Kidney (tissue), 14 donors: ENCODE data around the gene IQSEC1. TPM values are rescaled to one million over a fixed set of nuclear protein-coding genes. Genes with fewer than 3 reads are reported as not detected.
A peak's percentile ranks its signal among the peaks of the same experiment; 100 is the strongest.

Experiments
- DNase-seq, 5 donors: peaks; one replicate each; pipeline ENCODE4 v3.0.0-alpha.2; 2013 to 2020
- FAIRE-seq: peaks from 2 replicates; lab custom pipeline; 2012; peaks lifted over from hg19 to GRCh38; lab: Jason Lieb, UNC
- H3K27ac ChIP-seq, 2 donors: one replicate each; pipeline ENCODE4 v1.7.0; 2013; ENCODE audit warnings: low read depth in 2 of 2, low read length in 2 of 2, inconsistent platforms in 1 of 2
- H3K27me3 ChIP-seq: one replicate; pipeline ENCODE4 v1.7.1; 2013; ENCODE audit warnings: low read length, inconsistent platforms; ENCODE audit not compliant: control insufficient read depth, insufficient read depth
- H3K36me3 ChIP-seq, 3 donors: one replicate each; pipeline versions ENCODE4 v1.7.0 to v1.7.1; 2013; ENCODE audit warnings: low read length in 3 of 3, control low read depth in 1 of 3, inconsistent platforms in 1 of 3; ENCODE audit not compliant: insufficient read depth in 3 of 3, control insufficient read depth in 2 of 3
- H3K4me1 ChIP-seq, 3 donors: one replicate each; pipeline versions ENCODE4 v1.7.0 to v1.7.1; 2013; ENCODE audit warnings: low read length in 3 of 3, inconsistent platforms in 1 of 3, low read depth in 1 of 3; ENCODE audit not compliant: control insufficient read depth in 2 of 3, insufficient read depth in 2 of 3
- H3K4me3 ChIP-seq, 3 donors: one replicate each; pipeline versions ENCODE4 v1.7.0 to v1.8.1; 2013; ENCODE audit warnings: low read length in 3 of 3, control low read depth in 1 of 3, inconsistent platforms in 1 of 3
- H3K9ac ChIP-seq, 3 donors: one replicate each; pipeline versions ENCODE4 v1.7.0 to v1.7.1; 2013; ENCODE audit warnings: low read length in 3 of 3, control low read depth in 1 of 3, inconsistent platforms in 1 of 3
- H3K9me3 ChIP-seq, 3 donors: one replicate each; pipeline versions ENCODE4 v1.7.0 to v1.7.1; 2013; ENCODE audit warnings: low read length in 3 of 3, control low read depth in 1 of 3, inconsistent platforms in 1 of 3; ENCODE audit not compliant: control insufficient read depth in 2 of 3, insufficient read depth in 1 of 3
- CTCF ChIP-seq: IDR thresholded peaks from 3 replicates; pipeline ENCODE4 v1.5.1; 2012; ENCODE audit warnings: mild to moderate bottlenecking, moderate library complexity, borderline replicate concordance; ENCODE audit not compliant: insufficient read depth; ENCODE audit errors: extremely low read depth
- intact Hi-C: fragments of 100-400 bp; cut with DNase I; formaldehyde crosslinking; loops from one replicate; pipeline ENCODE4 v1.11.1; 2022
- polyA plus RNA-seq: library from polyadenylated mRNA; stranded (reverse); fragments of 350-450 nt; fragmentation: Illumina TruSeq; extraction: RNeasy Lipid Tissue Mini Kit (QIAGEN cat#74804); gene quantifications from one replicate; pipeline ENCODE4 v1.2.3, GENCODE V29; 2014; ENCODE audit warnings: low read depth, low replicate concordance; ENCODE audit not compliant: insufficient read depth
- total RNA-seq: library from RNA; stranded (reverse); fragmentation: NEBNext Ultra II Directional; extraction: Animal tissue kit (Norgen Biotek cat#: 25700); gene quantifications from one replicate; pipeline ENCODE4 v1.2.1, GENCODE V29; 2021
- donor health status: control.
- donor health status: control.
- donor health status: control.
- donor health status: control.
- donor health status: control.
- donor health status: DM: yes; HTN: yes; CAD: no.
- donor health status: Normal renal cell carcinoma (clear cell type).

IQSEC1 gene
- total and polyA plus RNA-seq, 2 donors from 2014 or later: 15.1 to 45.7 TPM

GRCh38 chr3:12875857-12876836 lies 197.1 kb downstream of the IQSEC1 start:
- H3K9ac ChIP-seq: no peak overlapping the region
- intact Hi-C loops: no loop called here
- peak in 4 of 5 donors; percentile 75 to 89 (median 86) for DNase-seq
- H3K36me3 ChIP-seq: no peaks in the 10 kb centered on the region
- H3K27ac ChIP-seq: no peak overlapping the region
- no peaks in the 10 kb centered on the region for H3K27me3 ChIP-seq
- no peak for FAIRE-seq
- TF ChIP-seq CTCF: no peak
- H3K9me3 ChIP-seq: no peaks in the 10 kb centered on the region
- no peak overlapping the region for H3K4me3 ChIP-seq
- H3K4me1 ChIP-seq: peaks cover 0 to 5% (median 0%) of the 10 kb centered on the region in 3 donors

- no peaks in the 10 kb centered on the region for H3K9me3 ChIP-seq
- no peak overlapping the region for H3K4me3 ChIP-seq
- no peak overlapping the region for H3K9ac ChIP-seq
- H3K27me3 ChIP-seq: no peaks in the 10 kb centered on the region
- H3K36me3 ChIP-seq: no peaks in the 10 kb centered on the region
- no peak for TF ChIP-seq CTCF
- no peak overlapping the region for H3K27ac ChIP-seq
- no peak for FAIRE-seq
- peaks cover 0 to 4% (median 0%) of the 10 kb centered on the region in 3 donors for H3K4me1 ChIP-seq
- DNase-seq: no peak
- intact Hi-C loops: no loop called here
These were observed 201.7 kb downstream of the IQSEC1 start for GRCh38 chr3:12871404-12871983.

- H3K9ac ChIP-seq: no peak overlapping the region
These were observed 202.3 kb downstream of the IQSEC1 start for GRCh38 chr3:12870942-12871341.

More at GRCh38 chr3:12870942-12871341, 202.3 kb downstream of the IQSEC1 start:
- Histone ChIP-seq H3K36me3 (no peaks in the 10 kb centered on the region), H3K4me3 (no peak overlapping the region), H3K27ac (no peak overlapping the region), H3K9me3 (no peaks in the 10 kb centered on the region), H3K4me1 (no peaks in the 10 kb centered on the region), H3K27me3 (no peaks in the 10 kb centered on the region)
- no peak for TF ChIP-seq CTCF
- DNase-seq (no peak), FAIRE-seq (no peak)
- intact Hi-C loops: no loop called here
